ACC112 (cell line): ENCODE data around the gene UBR4.
"Not testable (repeated sequence)": the region's sequence is repeated elsewhere in the genome, so short reads cannot be mapped to it uniquely, and the experiment has no call there.

Experiments used
- H2AFZ ChIP-seq: fragments of 200-600 bp; sonication (generic); one replicate; pipeline ENCODE4 v1.6.0; 2017; ENCODE audit warnings: antibody characterized with exemption, low read length; ENCODE audit not compliant: unreplicated experiment
- H3K27ac ChIP-seq: fragments of 200-600 bp; sonication (generic); 2 replicates; pipeline ENCODE4 v1.5.1; 2014; ENCODE audit warnings: low read depth, mild to moderate bottlenecking, antibody characterized with exemption, low read length, moderate library complexity
- H3K27me3 ChIP-seq: fragments of 200-600 bp; sonication (generic); 2 replicates; pipeline ENCODE4 v1.6.1; 2014; ENCODE audit warnings: mild to moderate bottlenecking, antibody characterized with exemption, low read length, moderate library complexity, mixed read lengths; ENCODE audit not compliant: insufficient read depth
- H3K36me3 ChIP-seq: fragments of 200-600 bp; sonication (generic); 2 replicates; pipeline ENCODE4 v1.6.1; 2016; ENCODE audit warnings: mild to moderate bottlenecking, antibody characterized with exemption, low read length, moderate library complexity, mixed read lengths; ENCODE audit not compliant: insufficient read depth
- H3K4me1 ChIP-seq: fragments of 200-600 bp; sonication (generic); one replicate; pipeline ENCODE4 v1.6.1; 2016; ENCODE audit warnings: low read length, mixed read lengths; ENCODE audit not compliant: insufficient read depth, unreplicated experiment, control insufficient read depth
- H3K4me3 ChIP-seq: fragments of 200-600 bp; sonication (generic); 2 replicates; pipeline ENCODE4 v1.5.1; 2014; ENCODE audit warnings: mild to moderate bottlenecking, low read depth, low read length
- H3K79me2 ChIP-seq: fragments of 200-600 bp; sonication (generic); one replicate; pipeline ENCODE4 v1.6.0; 2016; ENCODE audit warnings: low read length; ENCODE audit not compliant: control insufficient read depth, unreplicated experiment, insufficient read depth

The UBR4 gene

DNA sequence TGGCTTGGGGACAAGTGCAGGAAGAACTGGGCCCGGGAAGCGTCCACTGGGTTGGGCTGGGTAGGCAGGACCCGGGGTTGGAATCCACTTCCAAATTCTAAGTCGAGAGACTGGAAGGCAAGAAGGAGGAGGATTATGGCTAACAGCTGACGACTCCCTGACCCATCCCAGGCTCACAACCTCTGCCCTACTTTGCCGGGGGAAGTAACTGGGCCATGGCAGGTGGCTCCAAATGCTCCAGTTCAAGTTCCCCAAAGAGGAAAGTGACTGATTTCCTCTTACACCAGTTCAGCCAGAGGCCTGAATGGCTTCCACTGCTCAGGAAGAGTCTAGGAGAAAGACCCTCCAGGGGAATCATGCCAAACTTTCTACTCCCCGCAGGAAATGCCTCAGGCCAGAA, 29.8 kb upstream of the UBR4 start:
- Histone ChIP-seq H3K79me2 (no peaks in the 10 kb centered on the region), H3K4me1 (no peaks in the 10 kb centered on the region), H3K27me3 (no peaks in the 10 kb centered on the region), H3K27ac (no peak overlapping the region), H3K4me3 (no peak overlapping the region), H2AFZ (no peak overlapping the region), H3K36me3 (peaks cover 48% of the 10 kb centered on the region)

DNA sequence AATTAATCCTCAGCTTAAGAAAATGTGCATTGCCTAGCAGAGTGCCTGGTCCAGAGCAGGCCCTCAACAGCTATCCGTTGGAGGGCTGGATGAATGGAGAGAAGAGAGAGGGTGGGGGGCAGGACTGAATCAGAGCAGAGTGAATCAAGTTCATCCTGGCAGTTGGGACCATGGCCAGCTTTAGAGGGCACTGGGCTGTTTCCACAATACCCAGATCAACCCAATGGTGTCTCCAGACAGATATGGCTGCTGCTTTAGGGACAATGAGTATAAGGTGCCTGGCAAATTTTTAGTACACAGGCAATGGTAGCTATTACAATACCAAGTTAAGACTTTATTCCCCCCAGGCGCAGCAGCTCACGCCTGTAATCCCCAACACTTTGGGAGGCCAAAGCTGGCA, 24.2 kb upstream of the UBR4 start:
- Histone ChIP-seq H3K27ac (no peak overlapping the region), H3K79me2 (no peaks in the 10 kb centered on the region), H3K36me3 (peaks cover 29% of the 10 kb centered on the region), H2AFZ (no peak overlapping the region), H3K4me3 (no peak overlapping the region), H3K4me1 (peaks cover 7% of the 10 kb centered on the region), H3K27me3 (no peaks in the 10 kb centered on the region)

DNA sequence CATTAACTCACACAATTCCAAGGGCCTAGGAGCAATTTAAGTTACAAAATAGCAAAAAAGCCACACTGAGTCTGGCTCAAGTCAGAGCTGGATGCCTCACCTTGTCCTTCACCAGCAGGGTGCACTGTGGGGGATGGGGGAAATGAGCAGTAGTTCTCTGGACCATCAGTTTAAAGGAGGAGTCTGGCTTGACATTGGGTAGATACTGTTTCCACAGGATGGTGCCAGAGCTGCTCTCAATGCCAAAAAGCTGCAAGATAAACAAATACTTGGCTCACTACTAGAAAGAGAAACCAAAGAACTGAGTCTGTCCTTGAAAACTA, 22.4 kb upstream of the UBR4 start:
- no peak overlapping the region for H3K27ac ChIP-seq

DNA sequence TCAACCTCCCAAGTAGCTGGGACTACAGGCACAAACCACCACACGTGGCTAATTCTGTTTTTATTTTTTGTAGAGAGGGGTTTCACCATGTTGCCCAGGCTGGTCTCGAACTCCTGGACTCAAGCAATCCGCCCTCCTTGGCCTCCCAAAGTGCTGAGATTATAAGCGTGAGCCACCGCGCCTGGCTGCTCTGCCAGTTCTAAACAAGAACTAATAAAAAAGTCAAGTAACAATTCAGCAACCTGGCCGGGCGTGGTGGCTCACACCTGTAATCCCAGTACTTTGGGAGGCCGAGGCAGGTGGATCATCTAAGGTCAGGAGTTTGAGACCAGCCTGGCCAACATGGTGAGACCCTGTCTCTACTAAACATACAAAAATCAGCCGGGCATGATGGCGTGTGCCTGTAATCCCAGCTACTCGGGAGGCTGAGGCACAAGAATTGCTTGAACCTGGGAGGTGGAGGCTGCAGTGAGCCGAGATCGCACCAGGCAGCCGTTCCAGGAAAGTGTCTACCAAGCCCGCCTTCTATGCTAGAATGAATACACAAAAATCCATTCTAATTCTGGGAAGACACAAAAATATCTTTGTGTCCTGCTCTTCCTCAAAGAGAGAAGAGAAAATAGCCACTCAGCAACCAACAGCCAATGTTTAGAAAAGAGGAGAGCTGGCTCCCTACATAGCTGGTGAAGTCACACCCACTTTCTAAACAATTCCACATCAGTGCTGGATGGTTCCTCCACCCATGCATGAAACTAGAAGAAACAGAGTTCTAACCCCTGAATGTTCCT, 21.9 kb upstream of the UBR4 start:
- not testable (repeated sequence) for H3K4me3 ChIP-seq, H3K4me1 ChIP-seq, H2AFZ ChIP-seq, H3K79me2 ChIP-seq, H3K27me3 ChIP-seq, H3K27ac ChIP-seq
- H3K36me3 ChIP-seq = peaks cover 21% of the 10 kb centered on the region

More for the DNA sequence above, 22.4 kb upstream of the UBR4 start:
- no peaks in the 10 kb centered on the region for H3K27me3 ChIP-seq
- peaks cover 7% of the 10 kb centered on the region for H3K4me1 ChIP-seq
- no peaks in the 10 kb centered on the region for H3K79me2 ChIP-seq
- H3K4me3 ChIP-seq = no peak overlapping the region
- H3K36me3 ChIP-seq = peaks cover 21% of the 10 kb centered on the region
- no peak overlapping the region for H2AFZ ChIP-seq

DNA sequence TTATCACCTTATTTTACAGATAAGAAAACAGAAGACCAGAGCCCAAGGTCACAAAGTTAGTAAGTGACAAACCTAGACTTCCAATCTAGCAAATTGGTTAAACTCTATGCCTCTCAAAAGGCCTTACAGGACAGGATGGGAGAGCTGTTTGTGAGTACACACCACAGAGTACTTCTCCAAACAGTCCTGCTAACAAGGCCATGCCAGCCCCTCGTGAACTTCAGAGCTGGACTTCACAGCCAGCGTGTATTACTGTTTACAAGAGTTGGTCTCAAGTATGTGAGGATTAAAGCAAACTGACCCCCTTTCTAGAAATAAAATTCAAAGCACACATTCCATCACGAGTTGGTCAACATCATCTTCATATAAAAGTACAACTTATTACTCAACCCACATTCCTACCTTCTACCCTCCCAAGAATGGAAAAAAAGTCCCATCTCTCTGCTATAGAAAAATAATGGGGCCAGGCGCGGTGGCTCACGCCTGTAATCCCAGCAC, 19.8 kb upstream of the UBR4 start:
- H3K27me3 ChIP-seq = no peaks in the 10 kb centered on the region
- H3K79me2 ChIP-seq = peaks cover 3% of the 10 kb centered on the region
- no peak overlapping the region for H2AFZ ChIP-seq
- peaks cover 7% of the 10 kb centered on the region for H3K4me1 ChIP-seq
- no peak overlapping the region for H3K27ac ChIP-seq
- H3K4me3 ChIP-seq = no peak overlapping the region
- peaks cover 27% of the 10 kb centered on the region for H3K36me3 ChIP-seq

DNA sequence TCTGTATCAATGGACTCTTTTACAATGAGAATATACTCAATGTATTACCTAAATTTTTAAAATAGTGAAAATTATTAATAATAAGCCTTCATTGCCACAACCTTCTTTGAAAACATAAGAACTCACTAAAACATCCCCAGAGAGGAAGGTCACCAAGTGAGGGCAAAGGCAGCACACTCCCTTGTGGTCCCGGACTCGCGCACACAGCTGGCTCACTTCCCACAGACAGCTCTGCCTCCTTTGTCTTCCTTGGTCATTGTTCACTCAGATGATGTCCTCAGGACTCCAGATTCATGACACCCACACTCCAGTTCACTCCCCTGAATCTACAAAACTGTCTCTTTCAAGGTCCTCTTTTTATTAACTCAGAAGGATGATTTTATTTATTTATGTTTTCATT, 19.2 kb upstream of the UBR4 start:
- Histone ChIP-seq H3K4me3 (no peak overlapping the region), H2AFZ (no peak overlapping the region), H3K27ac (no peak overlapping the region), H3K36me3 (peaks cover 31% of the 10 kb centered on the region), H3K79me2 (peaks cover 3% of the 10 kb centered on the region), H3K4me1 (peaks cover 7% of the 10 kb centered on the region), H3K27me3 (no peaks in the 10 kb centered on the region)

DNA sequence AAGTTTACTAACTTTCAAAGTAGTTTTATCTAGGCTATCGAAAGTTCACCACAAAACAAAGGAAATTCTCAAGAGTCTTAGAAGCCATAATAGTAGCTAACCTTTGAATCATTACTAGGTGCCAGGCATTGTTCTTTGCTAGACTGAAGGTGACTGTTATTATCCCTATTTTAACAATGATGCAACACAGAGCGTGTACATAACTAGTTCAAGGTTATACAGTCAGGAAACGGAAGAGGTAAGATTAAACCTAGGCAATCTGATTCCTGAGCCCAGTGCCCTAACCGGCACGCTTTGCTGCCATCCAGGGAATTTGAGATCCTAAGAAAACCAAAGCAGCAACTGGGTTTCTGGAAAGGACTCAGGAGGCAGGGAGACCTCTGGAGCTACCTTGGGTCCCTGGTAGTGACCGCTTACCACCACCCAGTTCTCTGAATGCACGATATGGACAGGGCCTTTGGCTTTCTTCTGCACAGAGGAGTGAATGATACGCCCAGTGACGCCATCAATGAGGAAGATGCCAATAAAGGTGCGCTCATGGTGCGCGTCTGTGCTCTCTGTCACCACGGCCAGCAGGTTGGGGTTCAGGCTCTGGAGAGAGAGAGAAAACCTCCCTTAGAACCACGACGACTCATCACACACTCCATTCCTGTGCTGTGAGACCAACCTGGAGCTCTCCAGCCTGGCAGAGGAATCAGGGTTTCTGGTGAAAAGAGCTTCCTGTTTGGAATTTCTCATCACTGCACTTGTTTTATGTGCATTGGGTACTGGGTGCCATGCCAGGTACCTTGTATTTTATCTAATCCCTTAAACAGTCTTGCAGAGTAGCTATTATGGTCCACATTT, 13.1 kb upstream of the UBR4 start:
- Histone ChIP-seq H3K4me1 (no peaks in the 10 kb centered on the region), H3K27ac (no peak overlapping the region), H3K79me2 (peaks cover 3% of the 10 kb centered on the region), H3K27me3 (no peaks in the 10 kb centered on the region), H2AFZ (no peak overlapping the region), H3K36me3 (peaks cover 55% of the 10 kb centered on the region), H3K4me3 (no peak overlapping the region)

DNA sequence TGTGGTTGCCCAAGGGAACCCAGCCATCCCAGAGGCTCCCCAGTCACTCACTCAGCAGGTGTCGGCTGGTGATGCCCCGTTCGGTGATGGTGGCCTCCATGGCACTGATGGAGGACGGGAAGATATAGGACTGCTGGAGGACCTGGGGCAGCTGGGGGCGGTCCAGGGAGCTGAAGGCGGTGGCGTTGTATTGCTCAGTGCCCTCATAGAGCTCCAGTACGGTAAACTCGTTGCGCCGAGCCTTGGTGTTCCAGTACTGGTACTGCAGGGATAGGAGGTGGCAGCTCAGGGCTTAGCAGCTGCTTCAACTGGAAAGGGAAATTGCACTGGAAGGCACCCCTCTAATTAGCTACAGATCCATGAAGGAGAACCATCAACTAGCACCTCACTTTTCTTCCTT, 12.5 kb upstream of the UBR4 start:
- H3K27me3 ChIP-seq = no peaks in the 10 kb centered on the region
- H3K4me3 ChIP-seq = no peak overlapping the region
- H3K79me2 ChIP-seq = peaks cover 5% of the 10 kb centered on the region
- H3K4me1 ChIP-seq = no peaks in the 10 kb centered on the region
- no peak overlapping the region for H2AFZ ChIP-seq
- peaks cover 60% of the 10 kb centered on the region for H3K36me3 ChIP-seq
- no peak overlapping the region for H3K27ac ChIP-seq

DNA sequence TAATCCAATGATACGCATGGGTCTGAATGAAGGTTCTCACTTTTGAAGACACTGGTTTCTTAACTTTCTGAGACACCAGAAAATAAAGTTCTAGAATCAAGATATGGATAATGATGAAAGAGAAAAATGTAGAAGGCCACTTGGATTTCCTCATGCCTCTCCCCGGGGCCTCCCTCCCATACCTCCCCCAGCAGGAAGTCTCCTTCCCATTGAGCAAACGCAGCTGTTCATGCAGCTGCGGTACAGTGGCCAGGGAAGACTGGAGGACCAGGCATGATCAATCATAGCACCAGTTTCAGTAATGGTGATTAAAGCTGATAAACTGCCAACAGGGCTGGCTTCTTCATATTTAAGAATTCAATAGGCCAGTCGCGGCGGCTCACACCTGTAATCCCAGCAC, 10.9 kb upstream of the UBR4 start:
- Histone ChIP-seq H2AFZ (no peak overlapping the region), H3K79me2 (peaks cover 6% of the 10 kb centered on the region), H3K4me3 (no peak overlapping the region), H3K4me1 (no peaks in the 10 kb centered on the region), H3K36me3 (peaks cover 53% of the 10 kb centered on the region), H3K27me3 (no peaks in the 10 kb centered on the region), H3K27ac (no peak overlapping the region)

DNA sequence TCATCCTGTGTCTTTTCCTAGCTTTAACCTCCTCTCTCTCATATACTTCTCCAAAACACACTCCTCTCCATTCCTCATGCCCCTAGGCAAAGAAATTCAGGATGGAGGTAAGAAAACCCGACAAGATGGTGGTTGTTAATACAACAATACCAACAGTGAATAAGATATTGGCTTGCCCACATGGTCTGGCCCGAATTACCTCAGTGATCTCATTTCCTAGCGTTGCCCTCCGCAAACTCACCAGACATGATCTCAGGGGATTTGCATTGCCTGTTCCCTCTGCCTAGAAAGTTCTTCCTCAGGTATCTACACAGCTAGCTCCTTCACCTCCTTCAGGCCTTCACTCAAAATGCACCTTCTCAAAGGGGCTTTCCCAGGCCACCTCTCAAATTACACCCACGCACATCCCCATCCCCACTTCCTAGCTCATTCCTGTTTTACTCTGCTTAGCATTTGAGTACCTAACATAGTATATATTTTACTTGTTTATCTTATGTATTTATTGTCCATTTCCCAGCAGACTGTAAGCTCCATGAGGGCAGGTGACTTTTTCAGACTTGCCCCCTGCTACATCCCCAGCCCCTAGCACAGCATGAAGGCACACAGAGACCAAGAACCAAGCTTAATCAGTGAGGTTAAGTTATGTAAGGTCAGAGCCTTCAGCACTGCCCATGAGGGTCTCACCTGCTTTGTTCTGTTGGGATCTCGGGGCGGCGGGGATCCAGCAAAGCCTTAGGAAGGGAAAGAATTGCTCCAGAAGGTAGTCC, 10.2 kb upstream of the UBR4 start:
- Histone ChIP-seq H3K27me3 (no peaks in the 10 kb centered on the region), H3K36me3 (peaks cover 50% of the 10 kb centered on the region), H3K79me2 (peaks cover 7% of the 10 kb centered on the region), H3K27ac (no peak overlapping the region), H3K4me3 (no peak overlapping the region), H2AFZ (no peak overlapping the region), H3K4me1 (no peaks in the 10 kb centered on the region)
